Aorta (tissue), 5 donors: Measurements from ENCODE around the gene YWHAG. TPM values are rescaled to one million over a fixed set of nuclear protein-coding genes. Genes with fewer than 3 reads are reported as not detected.

ENCODE experiments used
- ATAC-seq: fragments of 200-7000 bp; cut with Tn5 transposase; one replicate; pipeline ENCODE4 v1.9.1; 2022; ENCODE audit warnings: moderate library complexity; ENCODE audit not compliant: low FRiP score
- DNase-seq, 2 donors: peaks; one replicate each; pipeline ENCODE4 v3.0.0-alpha.2; 2020
- H3K27ac ChIP-seq, 2 donors: one replicate each; pipeline ENCODE4 v1.5.1; 2013; ENCODE audit warnings: low read length in 2 of 2, mild to moderate bottlenecking in 2 of 2, moderate library complexity in 2 of 2, control low read depth in 1 of 2, inconsistent platforms in 1 of 2, low read depth in 1 of 2
- H3K27me3 ChIP-seq, 2 donors: one replicate each; pipeline ENCODE4 v1.6.1; 2013; ENCODE audit warnings: control low read depth in 1 of 2, low read length in 1 of 2, mild to moderate bottlenecking in 1 of 2, moderate library complexity in 1 of 2; ENCODE audit not compliant: insufficient read depth in 2 of 2, control insufficient read depth in 1 of 2
- H3K36me3 ChIP-seq, 2 donors: one replicate each; pipeline ENCODE4 v1.6.1; 2013; ENCODE audit warnings: control low read depth in 1 of 2, low read length in 1 of 2, mild to moderate bottlenecking in 1 of 2; ENCODE audit not compliant: insufficient read depth in 2 of 2, control insufficient read depth in 1 of 2
- H3K4me1 ChIP-seq, 2 donors: one replicate each; pipeline ENCODE4 v1.6.1; 2013; ENCODE audit warnings: low read length in 2 of 2, control low read depth in 1 of 2, mild to moderate bottlenecking in 1 of 2, moderate library complexity in 1 of 2; ENCODE audit not compliant: insufficient read depth in 2 of 2, control insufficient read depth in 1 of 2
- H3K4me3 ChIP-seq, 2 donors: one replicate each; pipeline ENCODE4 v1.5.1; 2013; ENCODE audit warnings: low read length in 2 of 2, control low read depth in 1 of 2, mild to moderate bottlenecking in 1 of 2
- H3K9me3 ChIP-seq: one replicate; pipeline ENCODE4 v1.6.1; 2013; ENCODE audit warnings: mild to moderate bottlenecking, low read length; ENCODE audit not compliant: control insufficient read depth
- WGBS, 2 donors: extraction: QIAGEN DNeasy Blood & Tissue Kit; methylation state at CpG; one replicate each; pipeline ENCODE4 v1.1.7; 2013; 5-methylcytosine and 5-hydroxymethylcytosine counted together
- intact Hi-C, 2 donors: fragments of 100-400 bp; cut with DNase I; formaldehyde crosslinking; loops; one replicate each; pipeline versions ENCODE4 v1.14.2 to v1.15.0; 2022
- polyA plus RNA-seq, 2 donors: library from polyadenylated mRNA; stranded (reverse); fragments of 200-250 nt; gene quantifications; one replicate each; pipeline ENCODE4 v1.2.3, GENCODE V29; 2013
- total RNA-seq, 2 donors: library from RNA; stranded (reverse); fragmentation: NEBNext Ultra II Directional; extraction: Animal tissue kit (Norgen Biotek cat#: 25700); gene quantifications; one replicate each; pipeline ENCODE4 v1.2.1, GENCODE V29; 2021
- donor health status: healthy with polysubstance abuse.
- donor health status: Bipolar disorder and iron deficiency.
- donor health status: DM: no; HTN: no; CAD: no.
- donor health status: DM: no; HTN: no; CAD: no.
- donor health status: DM: yes; HTN: yes; CAD: no.

The YWHAG gene
- total and polyA plus RNA-seq, 4 donors, result 40.0 to 121 (median 81.1) TPM

- Histone ChIP-seq H3K4me3 (peak overlapping the region in 1 of 2 donors; percentile 93), H3K27me3 (no peaks in the 10 kb centered on the region), H3K4me1 (peaks cover 0 to 2% of the 10 kb centered on the region in 2 donors), H3K9me3 (no peaks in the 10 kb centered on the region), H3K36me3 (no peaks in the 10 kb centered on the region), H3K27ac (peak overlapping the region in 1 of 2 donors; percentile 22)
- 47 to 53% methylated on average over 6 of the region's 6 CpGs for WGBS, 2 donors
- intact Hi-C loops, result loop anchor here in 1 of 2 donors (5.0 kb wide), 1 partner anchor 35 kb away; no protein-coding TSS in a partner anchor
- DNase-seq (no peak), ATAC-seq (no peak)
These were observed 2.0 kb downstream of the YWHAG start for GRCh38 chr7:76356823-76357222.

GRCh38 chr7:76356115-76356514 lies 2.7 kb downstream of the YWHAG start:
- Histone ChIP-seq H3K36me3 (no peaks in the 10 kb centered on the region), H3K27me3 (no peaks in the 10 kb centered on the region), H3K4me1 (peaks cover 0 to 2% of the 10 kb centered on the region in 2 donors), H3K4me3 (no peak overlapping the region), H3K27ac (no peak overlapping the region), H3K9me3 (no peaks in the 10 kb centered on the region)
- intact Hi-C loops, result loop anchor here in 1 of 2 donors (5.0 kb wide), 1 partner anchor 34 kb away; no protein-coding TSS in a partner anchor
- ATAC-seq, result no peak
- WGBS, 2 donors, result 84% methylated on average over 4 of the region's 4 CpGs
- DNase-seq, result no peak

- intact Hi-C loops, result loop anchor here in 1 of 2 donors (5.0 kb wide), 1 partner anchor 33 kb away; no protein-coding TSS in a partner anchor
- Histone ChIP-seq H3K4me1 (peaks cover 0 to 2% of the 10 kb centered on the region in 2 donors), H3K27me3 (no peaks in the 10 kb centered on the region), H3K4me3 (no peak overlapping the region), H3K36me3 (no peaks in the 10 kb centered on the region), H3K9me3 (no peaks in the 10 kb centered on the region), H3K27ac (no peak overlapping the region)
- 88 to 94% methylated on average over 9 of the region's 9 CpGs for WGBS, 2 donors
- ATAC-seq, result no peak
- DNase-seq, result no peak
These were observed 3.6 kb downstream of the YWHAG start for GRCh38 chr7:76354981-76355730.

- H3K36me3 ChIP-seq, result no peaks in the 10 kb centered on the region
- H3K27me3 ChIP-seq, result no peaks in the 10 kb centered on the region
- WGBS, 2 donors, result 91 to 96% methylated on average over 4 of the region's 4 CpGs
- ATAC-seq (no peak), DNase-seq (no peak)
- H3K4me1 ChIP-seq, result peaks cover 0 to 2% of the 10 kb centered on the region in 2 donors
- H3K4me3 ChIP-seq, result no peak overlapping the region
- H3K9me3 ChIP-seq, result no peaks in the 10 kb centered on the region
- intact Hi-C loops, result no loop called here
- H3K27ac ChIP-seq, result no peak overlapping the region
These were observed 4.3 kb downstream of the YWHAG start for GRCh38 chr7:76354516-76354915.

GRCh38 chr7:76353744-76354143 lies 5.0 kb downstream of the YWHAG start:
- H3K27ac ChIP-seq, result no peak overlapping the region
- H3K9me3 ChIP-seq, result no peaks in the 10 kb centered on the region
- DNase-seq, result no peak
- H3K36me3 ChIP-seq, result no peaks in the 10 kb centered on the region
- intact Hi-C loops, result no loop called here
- WGBS, 2 donors, result 93 to 97% methylated on average over 5 of the region's 5 CpGs
- H3K27me3 ChIP-seq, result no peaks in the 10 kb centered on the region
- no peak overlapping the region for H3K4me3 ChIP-seq
- peaks cover 0 to 2% of the 10 kb centered on the region in 2 donors for H3K4me1 ChIP-seq
- no peak for ATAC-seq

GRCh38 chr7:76352193-76352592 lies 6.6 kb downstream of the YWHAG start:
- no peak overlapping the region for H3K4me3 ChIP-seq
- ATAC-seq (no peak), DNase-seq (no peak)
- H3K4me1 ChIP-seq, result peaks cover 0 to 2% of the 10 kb centered on the region in 2 donors
- WGBS, 2 donors, result 76% methylated on average over 6 of the region's 6 CpGs
- no peaks in the 10 kb centered on the region for H3K9me3 ChIP-seq
- H3K36me3 ChIP-seq, result no peaks in the 10 kb centered on the region
- no peak overlapping the region for H3K27ac ChIP-seq
- H3K27me3 ChIP-seq, result no peaks in the 10 kb centered on the region
- intact Hi-C loops, result no loop called here

- H3K27ac ChIP-seq, result no peak overlapping the region
- DNase-seq, result no peak
- intact Hi-C loops, result no loop called here
- H3K36me3 ChIP-seq, result peaks cover 0 to 3% of the 10 kb centered on the region in 2 donors
- H3K9me3 ChIP-seq, result no peaks in the 10 kb centered on the region
- no peaks in the 10 kb centered on the region for H3K4me1 ChIP-seq
- H3K4me3 ChIP-seq, result no peak overlapping the region
- no peaks in the 10 kb centered on the region for H3K27me3 ChIP-seq
- WGBS, 2 donors, result 84 to 89% methylated on average over 7 of the region's 7 CpGs
- no peak for ATAC-seq
These were observed 7.4 kb downstream of the YWHAG start for GRCh38 chr7:76351372-76351771.

- ATAC-seq (no peak), DNase-seq (no peak)
- Histone ChIP-seq H3K4me1 (no peaks in the 10 kb centered on the region), H3K27me3 (no peaks in the 10 kb centered on the region), H3K4me3 (no peak overlapping the region), H3K27ac (no peak overlapping the region), H3K9me3 (no peaks in the 10 kb centered on the region), H3K36me3 (peaks cover 0 to 7% of the 10 kb centered on the region in 2 donors)
- intact Hi-C loops, result no loop called here
- WGBS, 2 donors, result 88 to 90% methylated on average over 8 of the region's 8 CpGs
These were observed 9.4 kb downstream of the YWHAG start for GRCh38 chr7:76349313-76349885.

- peaks cover 0 to 9% of the 10 kb centered on the region in 2 donors for H3K36me3 ChIP-seq
- 62 to 69% methylated on average over 5 of the region's 5 CpGs for WGBS, 2 donors
- no peaks in the 10 kb centered on the region for H3K4me1 ChIP-seq
These were observed 11.1 kb downstream of the YWHAG start for GRCh38 chr7:76347710-76348109.

More at GRCh38 chr7:76347710-76348109, 11.1 kb downstream of the YWHAG start:
- Histone ChIP-seq H3K4me3 (no peak overlapping the region), H3K27me3 (no peaks in the 10 kb centered on the region), H3K9me3 (no peaks in the 10 kb centered on the region), H3K27ac (no peak overlapping the region)
- intact Hi-C loops, result no loop called here
- ATAC-seq (no peak), DNase-seq (no peak)
